HepG2 (cell line): ENCODE measurements around the gene UBR4.

Source experiments
- ARID2 ChIP-seq: sonication (generic); formaldehyde crosslinking; IDR thresholded peaks from 2 replicates; pipeline ENCODE4 v1.8.1; 2022; ENCODE audit warnings: mild to moderate bottlenecking, missing genetic modification reagents, borderline replicate concordance
- CTCF ChIP-seq: sonication (generic); formaldehyde crosslinking; IDR thresholded peaks from 2 replicates; pipeline ENCODE4 v1.5.0; 2020; ENCODE audit warnings: mild to moderate bottlenecking, missing genetic modification reagents, moderate library complexity
- ESRRA ChIP-seq: sonication (generic); formaldehyde crosslinking; IDR thresholded peaks from 2 replicates; pipeline ENCODE4 v1.5.1; 2020; ENCODE audit warnings: mild to moderate bottlenecking, low read depth, missing genetic modification reagents
- RAD21 ChIP-seq: fragments of 450-650 bp; formaldehyde crosslinking; IDR thresholded peaks from 2 replicates; pipeline ENCODE4 v1.5.0; 2020; ENCODE audit warnings: mild to moderate bottlenecking
- TGIF2 ChIP-seq: IDR thresholded peaks from 2 replicates; pipeline ENCODE4 v1.6.1; 2016; ENCODE audit warnings: control low read depth, missing compliant biosample characterization
- ZBTB44 ChIP-seq: sonication (generic); formaldehyde crosslinking; IDR thresholded peaks from 2 replicates; pipeline ENCODE4 v1.4.0; 2020; ENCODE audit warnings: missing genetic modification reagents
- ZNF512B ChIP-seq: sonication (generic); formaldehyde crosslinking; IDR thresholded peaks from 2 replicates; pipeline ENCODE4 v1.5.1; 2020; ENCODE audit warnings: missing genetic modification reagents, mild to moderate bottlenecking, borderline replicate concordance

GRCh38 chr1:19059773-19060172 is 150.3 kb downstream of the UBR4 start:
- TF ChIP-seq ZBTB44, result no peak
- TF ChIP-seq ESRRA (CRISPR knock-in tag), result no peak
- no peak for TF ChIP-seq ZNF512B
- TF ChIP-seq CTCF, result no peak
- TF ChIP-seq ARID2, result no peak
- TF ChIP-seq TGIF2 (CRISPR knock-in tag), result no peak
- no peak for TF ChIP-seq RAD21
